Tibial nerve (tissue), 4 donors: ENCODE results near the gene EXOC4. TPM values are rescaled to one million over a fixed set of nuclear protein-coding genes. Genes with fewer than 3 reads are reported as not detected.

Source experiments
- DNase-seq, 2 donors: peaks; one replicate each; pipeline ENCODE4 v3.0.0-alpha.2; 2019; ENCODE audit warnings: low spot score in 2 of 2
- H3K27ac ChIP-seq, 4 donors: fragments of 200-600 bp; sonication (generic) in 3 of 4; one replicate each; pipeline ENCODE4 v1.5.1; 2017 to 2019; ENCODE audit warnings: mild to moderate bottlenecking in 1 of 4
- H3K27me3 ChIP-seq, 2 donors: fragments of 200-600 bp; sonication (generic) in 1 of 2; one replicate each; pipeline versions ENCODE4 v1.5.1 to v1.6.0; 2017 to 2019
- H3K36me3 ChIP-seq, 3 donors: fragments of 200-600 bp; sonication (generic); one replicate each; pipeline ENCODE4 v1.5.1; 2018 to 2019
- H3K4me1 ChIP-seq, 4 donors: fragments of 200-600 bp; sonication (generic) in 3 of 4; one replicate each; pipeline ENCODE4 v1.5.1; 2017 to 2019
- H3K4me3 ChIP-seq, 4 donors: fragments of 200-600 bp; sonication (generic) in 3 of 4; one replicate each; pipeline ENCODE4 v1.5.1; 2017 to 2019; ENCODE audit warnings: mild to moderate bottlenecking in 1 of 4, moderate library complexity in 1 of 4
- H3K9me3 ChIP-seq, 4 donors: fragments of 200-600 bp; sonication (generic) in 3 of 4; one replicate each; pipeline ENCODE4 v1.5.1; 2017 to 2019
- CTCF ChIP-seq, 5 experiments: fragments of 200-600 bp in 3 of 5; fragments of 450-650 bp in 2 of 5; sonication (generic) in 3 of 5; IDR thresholded peaks; one replicate each; pipeline ENCODE4 v1.5.1; 2016 to 2019; ENCODE audit warnings: antibody characterized with exemption in 5 of 5, mild to moderate bottlenecking in 3 of 5, moderate library complexity in 2 of 5
- EP300 ChIP-seq, 2 donors: sonication (generic); formaldehyde crosslinking; IDR thresholded peaks; one replicate each; pipeline ENCODE4 v1.6.1; 2017; ENCODE audit warnings: antibody characterized with exemption in 2 of 2, mild to moderate bottlenecking in 1 of 2
- POLR2A ChIP-seq, 2 donors: fragments of 450-650 bp; IDR thresholded peaks; one replicate each; pipeline ENCODE4 v1.6.1; 2017; ENCODE audit warnings: antibody characterized with exemption in 2 of 2, mild to moderate bottlenecking in 2 of 2, moderate library complexity in 2 of 2
- WGBS, 2 donors: methylation state at CpG; one replicate each; pipeline ENCODE4 v1.1.5; 2018; 5-methylcytosine and 5-hydroxymethylcytosine counted together
- total RNA-seq, 4 donors: library from RNA; depleted of rRNA; stranded (reverse); fragments of >200 nt; gene quantifications; one replicate each; pipeline ENCODE4 v1.1.0, GENCODE V29; 2016

EXOC4 gene
- total RNA-seq, 4 donors from 2014 or later = 70.0 to 104 (median 85.8) TPM

- Histone ChIP-seq H3K4me3 (no peak overlapping the region), H3K9me3 (no peaks in the 10 kb centered on the region), H3K4me1 (peaks cover 0 to 29% (median 3%) of the 10 kb centered on the region in 4 donors), H3K36me3 (no peaks in the 10 kb centered on the region), H3K27me3 (no peaks in the 10 kb centered on the region), H3K27ac (no peak overlapping the region)
- WGBS, 2 donors = 62 to 77% methylated on average over 5 of the region's 5 CpGs
- DNase-seq = no peak
- TF ChIP-seq POLR2A (IDR thresholded peaks at IDR 0.05) (no peak), CTCF (IDR thresholded peaks at IDR 0.05) (no peak)
Measured at GRCh38 chr7:133650487-133651300, 397.8 kb downstream of the EXOC4 start.

DNA sequence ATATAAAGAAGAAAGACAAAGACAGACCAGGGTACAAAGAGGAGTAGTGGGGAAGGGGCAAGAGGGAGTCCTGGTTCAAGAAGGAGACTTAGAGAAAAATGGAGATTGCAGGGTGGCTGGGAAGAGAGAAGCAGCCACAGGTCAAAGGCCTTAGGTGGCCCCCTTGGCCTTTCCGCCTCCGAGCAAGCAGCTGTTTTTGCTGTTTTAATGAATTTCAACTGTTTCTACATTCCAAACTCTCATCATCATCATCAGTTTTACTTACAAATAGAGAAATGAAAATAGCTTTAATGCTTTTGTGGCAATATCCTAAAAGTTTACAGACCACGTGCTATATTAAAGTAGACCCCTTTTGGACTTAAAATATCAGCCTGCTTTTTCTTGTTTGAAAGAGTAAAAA, 399.7 kb downstream of the EXOC4 start:
- Histone ChIP-seq H3K36me3 (no peaks in the 10 kb centered on the region), H3K27me3 (no peaks in the 10 kb centered on the region), H3K4me3 (no peak overlapping the region), H3K27ac (no peak overlapping the region), H3K4me1 (peaks cover 0 to 20% (median 0%) of the 10 kb centered on the region in 4 donors), H3K9me3 (no peaks in the 10 kb centered on the region)
- DNase-seq = no peak
- 59 to 75% methylated on average over 3 of the region's 3 CpGs for WGBS, 2 donors
- TF ChIP-seq CTCF (IDR thresholded peaks at IDR 0.05) = no peak
- no peak for TF ChIP-seq POLR2A (IDR thresholded peaks at IDR 0.05)
- no peak for TF ChIP-seq EP300 (IDR thresholded peaks at IDR 0.05)

GRCh38 chr7:133654547-133654946, 401.7 kb downstream of the EXOC4 start:
- WGBS, 2 donors = 98 to 99% methylated on average over 4 of the region's 4 CpGs
- H3K36me3 ChIP-seq = no peaks in the 10 kb centered on the region
- no peak for DNase-seq

GRCh38 chr7:133662276-133662675, 409.4 kb downstream of the EXOC4 start:
- no peak for DNase-seq
- 96 to 97% methylated on average over 4 of the region's 4 CpGs for WGBS, 2 donors

More at GRCh38 chr7:133654547-133654946, 401.7 kb downstream of the EXOC4 start:
- TF ChIP-seq EP300 (IDR thresholded peaks at IDR 0.05) (no peak), POLR2A (IDR thresholded peaks at IDR 0.05) (no peak), CTCF (IDR thresholded peaks at IDR 0.05) (no peak)
- H3K4me3 ChIP-seq = no peak overlapping the region
- H3K27ac ChIP-seq = no peak overlapping the region
- H3K4me1 ChIP-seq = peaks cover 0 to 19% (median 0%) of the 10 kb centered on the region in 4 donors
- H3K27me3 ChIP-seq = no peaks in the 10 kb centered on the region
- no peaks in the 10 kb centered on the region for H3K9me3 ChIP-seq

More at GRCh38 chr7:133662276-133662675, 409.4 kb downstream of the EXOC4 start:
- no peaks in the 10 kb centered on the region for H3K36me3 ChIP-seq
- H3K27ac ChIP-seq = no peak overlapping the region
- no peaks in the 10 kb centered on the region for H3K4me1 ChIP-seq
- TF ChIP-seq EP300 (IDR thresholded peaks at IDR 0.05) (no peak), POLR2A (IDR thresholded peaks at IDR 0.05) (no peak), CTCF (IDR thresholded peaks at IDR 0.05) (no peak)
- H3K4me3 ChIP-seq = no peak overlapping the region
- H3K27me3 ChIP-seq = no peaks in the 10 kb centered on the region
- no peaks in the 10 kb centered on the region for H3K9me3 ChIP-seq
